Measurements from ENCODE around the gene BTBD16.

GRCh38 chr10:122325235-122325634, 54.1 kb downstream of the BTBD16 start:
- TF ChIP-seq POLR2AphosphoS5 (IDR thresholded peaks at IDR 0.05; ENCODE audit: low read depth, low read length) = no peak
- TF ChIP-seq POLR2A (IDR thresholded peaks at IDR 0.05; ENCODE audit: low read depth, low read length) = no peak

Data from GM12892 (cell line).